Astrocyte (in vitro differentiated cells and primary cell): Measurements from ENCODE around the gene CD2. TPM values are rescaled to one million over a fixed set of nuclear protein-coding genes. Genes with fewer than 3 reads are reported as not detected.

Experiments
- DNase-seq: peaks from one replicate; pipeline ENCODE4 v3.0.0-alpha.2; 2010; ENCODE audit warnings: low read depth
- FAIRE-seq: peaks from 2 replicates; lab custom pipeline; 2011; peaks lifted over from hg19 to GRCh38; lab: Jason Lieb, UNC
- H2AFZ ChIP-seq: 2 replicates; pipeline ENCODE4 v1.6.0; 2012; ENCODE audit warnings: low read depth, low read length, inconsistent platforms
- H3K27ac ChIP-seq: 2 replicates; pipeline ENCODE4 v1.5.1; 2011; ENCODE audit warnings: low read depth, low read length, inconsistent platforms
- H3K27me3 ChIP-seq: 2 replicates; pipeline ENCODE4 v1.6.0; 2011; ENCODE audit warnings: low read length, inconsistent platforms; ENCODE audit not compliant: insufficient read depth
- H3K36me3 ChIP-seq: 2 replicates; pipeline ENCODE4 v1.5.1; 2011; ENCODE audit warnings: low read length, inconsistent platforms; ENCODE audit not compliant: insufficient read depth
- H3K4me1 ChIP-seq: 2 replicates; pipeline ENCODE4 v1.5.1; 2011; ENCODE audit warnings: low read length, inconsistent platforms; ENCODE audit not compliant: insufficient read depth
- H3K4me2 ChIP-seq: 2 replicates; pipeline ENCODE4 v1.6.0; 2012; ENCODE audit warnings: low read length, inconsistent platforms
- H3K4me3 ChIP-seq: 2 replicates; pipeline ENCODE4 v1.5.1; 2011; ENCODE audit warnings: low read depth, mild to moderate bottlenecking, low read length, inconsistent platforms; ENCODE audit not compliant: insufficient read depth
- H3K79me2 ChIP-seq: 2 replicates; pipeline ENCODE4 v1.6.0; 2012; ENCODE audit warnings: mild to moderate bottlenecking, low read length, inconsistent platforms; ENCODE audit not compliant: insufficient read depth
- H3K9ac ChIP-seq: 2 replicates; pipeline ENCODE4 v1.6.0; 2012; ENCODE audit warnings: mild to moderate bottlenecking, low read length, inconsistent platforms
- H3K9me3 ChIP-seq: 2 replicates; pipeline ENCODE4 v1.5.1; 2012; ENCODE audit warnings: low read depth, mild to moderate bottlenecking, low read length, inconsistent platforms; ENCODE audit not compliant: insufficient read depth
- H4K20me1 ChIP-seq: 2 replicates; pipeline ENCODE4 v1.6.0; 2012; ENCODE audit warnings: low read length, inconsistent platforms; ENCODE audit not compliant: insufficient read depth
- H3K27ac Mint-ChIP-seq: one replicate; pipeline ENCODE4 v1.8.0; 2021; ENCODE audit warnings: mild to moderate bottlenecking, mixed read lengths; ENCODE audit not compliant: unreplicated experiment
- H3K27me3 Mint-ChIP-seq: one replicate; pipeline ENCODE4 v1.8.0; 2021; ENCODE audit warnings: low read depth, mixed read lengths; ENCODE audit not compliant: unreplicated experiment
- H3K36me3 Mint-ChIP-seq: one replicate; pipeline ENCODE4 v1.8.0; 2021; ENCODE audit warnings: low read depth, mixed read lengths; ENCODE audit not compliant: unreplicated experiment
- H3K4me1 Mint-ChIP-seq: one replicate; pipeline ENCODE4 v1.8.0; 2021; ENCODE audit warnings: low read depth, mixed read lengths; ENCODE audit not compliant: unreplicated experiment
- H3K4me3 Mint-ChIP-seq: one replicate; pipeline ENCODE4 v1.8.0; 2021; ENCODE audit warnings: mild to moderate bottlenecking, moderate library complexity, mixed read lengths; ENCODE audit not compliant: unreplicated experiment
- H3K9me3 Mint-ChIP-seq: one replicate; pipeline ENCODE4 v1.8.0; 2021; ENCODE audit warnings: mild to moderate bottlenecking, mixed read lengths; ENCODE audit not compliant: unreplicated experiment
- EZH2 ChIP-seq: IDR thresholded peaks from 2 replicates; pipeline ENCODE4 v1.6.1; 2012; ENCODE audit warnings: mild to moderate bottlenecking, low read length, inconsistent platforms; ENCODE audit not compliant: insufficient read depth
- total RNA-seq: library from RNA; stranded (reverse); gene quantifications from 2 replicates; pipeline ENCODE4 v1.2.1, GENCODE V29; 2021
- TF ChIP-seq, protein P1 (sequence below): IDR thresholded peaks from 2 replicates; pipeline ENCODE4 v1.5.1; 2011; ENCODE audit warnings: low read depth, mild to moderate bottlenecking, inconsistent platforms, low read length, moderate library complexity; ENCODE audit not compliant: insufficient read depth

Gene CD2
- total RNA-seq, 1 donor from 2014 or later, result 0.14 TPM

DNA sequence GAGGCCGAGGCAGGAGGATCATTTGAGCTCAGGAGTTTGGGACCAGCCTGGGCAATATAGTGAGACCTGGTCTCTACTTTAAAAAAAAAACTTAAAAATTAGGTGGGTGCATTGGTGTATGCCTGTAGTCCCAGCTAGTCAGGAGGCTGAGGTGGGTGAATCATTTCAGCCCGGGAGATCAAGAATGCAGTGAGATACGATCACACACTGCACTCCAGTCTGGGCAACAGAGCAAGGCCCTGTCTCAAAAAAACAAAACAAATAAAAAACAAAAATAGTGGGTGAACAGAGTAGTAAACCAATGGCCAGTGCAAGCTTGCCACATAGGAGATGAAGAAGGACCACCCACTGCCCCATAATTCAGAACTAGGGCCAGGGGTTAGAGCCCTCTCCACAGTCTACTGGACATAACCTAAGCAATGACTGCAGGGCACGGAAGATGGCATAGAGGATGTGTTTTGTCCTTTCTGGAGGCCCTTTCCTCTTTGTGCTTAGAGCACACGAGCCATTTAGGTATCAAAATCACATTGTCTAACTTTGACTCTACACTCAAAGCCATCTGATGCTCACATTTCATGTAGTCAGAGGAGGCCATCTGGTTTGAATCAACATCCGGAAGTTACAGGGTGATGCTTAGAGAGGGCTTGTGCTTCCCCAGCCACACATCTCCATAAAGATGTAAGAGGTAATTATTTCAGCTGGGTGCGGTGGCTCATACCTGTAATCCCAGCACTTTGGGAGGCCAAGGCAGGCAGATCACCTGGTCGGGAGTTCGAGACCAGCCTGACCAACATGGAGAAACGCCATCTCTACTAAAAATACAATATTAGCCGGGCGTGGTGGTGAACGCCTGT lies 12.6 kb downstream of the CD2 start:
- peaks cover 4% of the 10 kb centered on the region for H3K9me3 Mint-ChIP-seq
- TF ChIP-seq EZH2, result no peak
- TF ChIP-seq, protein P1, sequence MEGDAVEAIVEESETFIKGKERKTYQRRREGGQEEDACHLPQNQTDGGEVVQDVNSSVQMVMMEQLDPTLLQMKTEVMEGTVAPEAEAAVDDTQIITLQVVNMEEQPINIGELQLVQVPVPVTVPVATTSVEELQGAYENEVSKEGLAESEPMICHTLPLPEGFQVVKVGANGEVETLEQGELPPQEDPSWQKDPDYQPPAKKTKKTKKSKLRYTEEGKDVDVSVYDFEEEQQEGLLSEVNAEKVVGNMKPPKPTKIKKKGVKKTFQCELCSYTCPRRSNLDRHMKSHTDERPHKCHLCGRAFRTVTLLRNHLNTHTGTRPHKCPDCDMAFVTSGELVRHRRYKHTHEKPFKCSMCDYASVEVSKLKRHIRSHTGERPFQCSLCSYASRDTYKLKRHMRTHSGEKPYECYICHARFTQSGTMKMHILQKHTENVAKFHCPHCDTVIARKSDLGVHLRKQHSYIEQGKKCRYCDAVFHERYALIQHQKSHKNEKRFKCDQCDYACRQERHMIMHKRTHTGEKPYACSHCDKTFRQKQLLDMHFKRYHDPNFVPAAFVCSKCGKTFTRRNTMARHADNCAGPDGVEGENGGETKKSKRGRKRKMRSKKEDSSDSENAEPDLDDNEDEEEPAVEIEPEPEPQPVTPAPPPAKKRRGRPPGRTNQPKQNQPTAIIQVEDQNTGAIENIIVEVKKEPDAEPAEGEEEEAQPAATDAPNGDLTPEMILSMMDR, result no peak
- H2AFZ ChIP-seq, result no peak overlapping the region
- no peak for FAIRE-seq
- no peaks in the 10 kb centered on the region for H3K9me3 ChIP-seq
- no peaks in the 10 kb centered on the region for H3K27me3 ChIP-seq
- H3K4me1 Mint-ChIP-seq, result peaks cover 12% of the 10 kb centered on the region
- no peaks in the 10 kb centered on the region for H3K79me2 ChIP-seq
- H3K36me3 ChIP-seq, result no peaks in the 10 kb centered on the region
- H3K4me3 Mint-ChIP-seq, result no peak overlapping the region
- DNase-seq, result no peak
- H3K9ac ChIP-seq, result no peak overlapping the region
- no peak overlapping the region for H3K4me3 ChIP-seq
- peaks cover 2% of the 10 kb centered on the region for H3K36me3 Mint-ChIP-seq
- H4K20me1 ChIP-seq, result no peaks in the 10 kb centered on the region
- H3K4me1 ChIP-seq, result peaks cover 3% of the 10 kb centered on the region
- no peak overlapping the region for H3K27ac Mint-ChIP-seq
- no peak overlapping the region for H3K4me2 ChIP-seq
- H3K27me3 Mint-ChIP-seq, result peaks cover 5% of the 10 kb centered on the region
- H3K27ac ChIP-seq, result no peak overlapping the region

GRCh38 chr1:116767782-116768382 lies 13.7 kb downstream of the CD2 start:
- TF ChIP-seq, protein P1, result no peak
- TF ChIP-seq EZH2, result no peak
- H3K4me1 ChIP-seq, result peaks cover 3% of the 10 kb centered on the region
- H3K36me3 ChIP-seq, result no peaks in the 10 kb centered on the region
- no peak overlapping the region for H2AFZ ChIP-seq
- H4K20me1 ChIP-seq, result no peaks in the 10 kb centered on the region
- no peaks in the 10 kb centered on the region for H3K27me3 ChIP-seq
- H3K79me2 ChIP-seq, result no peaks in the 10 kb centered on the region
- H3K27me3 Mint-ChIP-seq, result peaks cover 5% of the 10 kb centered on the region
- H3K27ac Mint-ChIP-seq, result no peak overlapping the region
- peaks cover 4% of the 10 kb centered on the region for H3K9me3 Mint-ChIP-seq
- H3K4me2 ChIP-seq, result no peak overlapping the region
- peaks cover 15% of the 10 kb centered on the region for H3K4me1 Mint-ChIP-seq
- H3K9ac ChIP-seq, result no peak overlapping the region
- H3K9me3 ChIP-seq, result no peaks in the 10 kb centered on the region
- FAIRE-seq (no peak), DNase-seq (no peak)
- H3K27ac ChIP-seq, result no peak overlapping the region
- H3K4me3 ChIP-seq, result no peak overlapping the region
- H3K36me3 Mint-ChIP-seq, result peaks cover 2% of the 10 kb centered on the region
- no peak overlapping the region for H3K4me3 Mint-ChIP-seq
